ENCODE data around the gene GLUD1.

- TF ChIP-seq, protein P1, sequence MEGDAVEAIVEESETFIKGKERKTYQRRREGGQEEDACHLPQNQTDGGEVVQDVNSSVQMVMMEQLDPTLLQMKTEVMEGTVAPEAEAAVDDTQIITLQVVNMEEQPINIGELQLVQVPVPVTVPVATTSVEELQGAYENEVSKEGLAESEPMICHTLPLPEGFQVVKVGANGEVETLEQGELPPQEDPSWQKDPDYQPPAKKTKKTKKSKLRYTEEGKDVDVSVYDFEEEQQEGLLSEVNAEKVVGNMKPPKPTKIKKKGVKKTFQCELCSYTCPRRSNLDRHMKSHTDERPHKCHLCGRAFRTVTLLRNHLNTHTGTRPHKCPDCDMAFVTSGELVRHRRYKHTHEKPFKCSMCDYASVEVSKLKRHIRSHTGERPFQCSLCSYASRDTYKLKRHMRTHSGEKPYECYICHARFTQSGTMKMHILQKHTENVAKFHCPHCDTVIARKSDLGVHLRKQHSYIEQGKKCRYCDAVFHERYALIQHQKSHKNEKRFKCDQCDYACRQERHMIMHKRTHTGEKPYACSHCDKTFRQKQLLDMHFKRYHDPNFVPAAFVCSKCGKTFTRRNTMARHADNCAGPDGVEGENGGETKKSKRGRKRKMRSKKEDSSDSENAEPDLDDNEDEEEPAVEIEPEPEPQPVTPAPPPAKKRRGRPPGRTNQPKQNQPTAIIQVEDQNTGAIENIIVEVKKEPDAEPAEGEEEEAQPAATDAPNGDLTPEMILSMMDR (IDR thresholded peaks at IDR 0.05): no peak
- no peak for TF ChIP-seq POLR2A (IDR thresholded peaks at IDR 0.05)
Observed at GRCh38 chr10:87105446-87106124, 10.9 kb upstream of the GLUD1 start.
